Adrenal gland (tissue), 12 donors: ENCODE measurements around the gene MACO1. TPM values are rescaled to one million over a fixed set of nuclear protein-coding genes. Genes with fewer than 3 reads are reported as not detected.
"Not testable (repeated sequence)": the region's sequence is repeated elsewhere in the genome, so short reads cannot be mapped to it uniquely, and the experiment has no call there.

Source experiments
- DNase-seq, 7 donors: peaks; one replicate each; pipeline ENCODE4 v3.0.0-alpha.2; 2019 to 2020
- H3K27ac ChIP-seq, 5 donors: fragments of 200-600 bp; sonication (generic) in 4 of 5; 1 replicate in 3 of 5; 2 replicates in 2 of 5; pipeline versions ENCODE4 v1.5.1 to v1.8.0; 2016 to 2020; ENCODE audit warnings: mild to moderate bottlenecking in 1 of 5
- H3K27me3 ChIP-seq: fragments of 200-600 bp; 2 replicates; pipeline ENCODE4 v1.8.0; 2021
- H3K36me3 ChIP-seq, 2 donors: fragments of 200-600 bp; replicated peaks in 1 of 2; 1 replicate in 1 of 2; 2 replicates in 1 of 2; pipeline versions ENCODE4 v1.5.1 to v1.8.0; 2018 to 2022
- H3K4me1 ChIP-seq, 2 donors: fragments of 200-600 bp; replicated peaks in 1 of 2; 1 replicate in 1 of 2; 2 replicates in 1 of 2; pipeline versions ENCODE4 v1.5.1 to v1.8.0; 2018 to 2021
- H3K4me3 ChIP-seq, 4 donors: fragments of 200-600 bp; sonication (generic) in 3 of 4; one replicate each; pipeline ENCODE4 v1.5.1; 2016 to 2018
- H3K9me3 ChIP-seq, 3 donors: fragments of 200-600 bp; sonication (generic) in 1 of 3; replicated peaks in 1 of 3; 1 replicate in 2 of 3; 2 replicates in 1 of 3; pipeline versions ENCODE4 v1.5.1 to v1.8.0; 2016 to 2021
- CTCF ChIP-seq, 6 experiments: fragments of 450-650 bp in 4 of 6; fragments of 200-600 bp in 2 of 6; sonication (generic) in 1 of 6; IDR thresholded peaks; 1 replicate in 5 of 6; 2 replicates in 1 of 6; pipeline versions ENCODE4 v1.5.1 to v1.8.0; 2016 to 2021; ENCODE audit warnings: antibody characterized with exemption in 6 of 6, mild to moderate bottlenecking in 2 of 6, moderate library complexity in 1 of 6
- POLR2A ChIP-seq, 2 donors: fragments of 450-650 bp; IDR thresholded peaks; one replicate each; pipeline ENCODE4 v1.6.1; 2017; ENCODE audit warnings: antibody characterized with exemption in 2 of 2, mild to moderate bottlenecking in 2 of 2, moderate library complexity in 1 of 2
- WGBS, 4 donors: extraction: QIAGEN DNeasy Blood & Tissue Kit in 2 of 4; methylation state at CpG; one replicate each; pipeline versions ENCODE4 v1.1.5 to v1.1.7; 2013 to 2017; 5-methylcytosine and 5-hydroxymethylcytosine counted together
- intact Hi-C, 2 donors: fragments of 100-400 bp; cut with DNase I; formaldehyde crosslinking; loops; one replicate each; pipeline versions ENCODE4 v1.14.1 to v1.15.0; 2022 to 2023
- polyA plus RNA-seq, 3 donors: library from polyadenylated mRNA; stranded (reverse); fragments of 200-250 nt in 2 of 3; fragments of 350-450 nt in 1 of 3; fragmentation: Illumina TruSeq in 1 of 3; extraction: RNeasy Lipid Tissue Mini Kit (QIAGEN cat#74804) in 1 of 3; gene quantifications; one replicate each; pipeline ENCODE4 v1.2.3, GENCODE V29; 2013 to 2014
- total RNA-seq, 9 donors: library from RNA; depleted of rRNA in 4 of 9; stranded (reverse); fragments of >200 nt in 4 of 9; fragments of 120-200 nt in 1 of 9; fragmentation: NEBNext Ultra II Directional in 1 of 9; extraction: Animal tissue kit (Norgen Biotek cat#: 25700) in 1 of 9; gene quantifications; one replicate each; pipeline versions ENCODE4 v1.1.0 to v1.2.4, GENCODE V29; 2013 to 2023
- donor health status: healthy with polysubstance abuse.
- donor health status: Bipolar disorder and iron deficiency.
- donor health status: DM: yes; HTN: yes; CAD: no.
- donor health status: DM: no; HTN: no; CAD: no.
- donor health status: DM: no; HTN: no; CAD: no.
- donor health status: DM: yes; HTN: yes; CAD: no.

Gene MACO1
- total and polyA plus RNA-seq, 12 donors = 15.1 to 48.4 (median 29.6) TPM

DNA sequence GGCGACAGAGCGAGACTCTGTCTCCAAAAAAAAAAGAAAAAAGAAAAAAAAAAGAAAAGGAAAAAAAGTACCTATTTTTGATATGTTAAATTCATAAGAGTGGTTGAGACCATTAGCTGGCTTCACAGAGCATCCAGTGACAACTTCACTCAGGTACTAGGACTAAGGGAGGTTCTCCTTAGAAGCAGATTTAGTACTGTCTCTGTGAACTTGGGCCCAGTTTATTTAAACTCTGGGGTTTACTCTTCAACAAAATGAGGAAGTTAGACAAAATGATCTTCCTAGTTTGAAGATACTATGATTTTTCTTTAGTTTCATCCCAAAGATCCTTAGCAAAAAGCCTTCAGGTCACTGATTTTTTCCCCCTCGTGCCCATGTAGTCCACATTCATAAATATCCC is 21.2 kb downstream of the MACO1 start:
- 90 to 96% (median 92%) methylated on average over 3 of the region's 3 CpGs for WGBS, 4 donors
- H3K36me3 ChIP-seq = peaks cover 0 to 42% of the 10 kb centered on the region in 2 donors
- TF ChIP-seq POLR2A (IDR thresholded peaks at IDR 0.05) (no peak), CTCF (IDR thresholded peaks at IDR 0.05) (no peak)
- no peak overlapping the region for H3K27ac ChIP-seq
- intact Hi-C loops = no loop called here
- no peak for DNase-seq
- H3K9me3 ChIP-seq = no peaks in the 10 kb centered on the region
- H3K27me3 ChIP-seq = no peaks in the 10 kb centered on the region
- no peaks in the 10 kb centered on the region for H3K4me1 ChIP-seq
- H3K4me3 ChIP-seq = no peak overlapping the region

DNA sequence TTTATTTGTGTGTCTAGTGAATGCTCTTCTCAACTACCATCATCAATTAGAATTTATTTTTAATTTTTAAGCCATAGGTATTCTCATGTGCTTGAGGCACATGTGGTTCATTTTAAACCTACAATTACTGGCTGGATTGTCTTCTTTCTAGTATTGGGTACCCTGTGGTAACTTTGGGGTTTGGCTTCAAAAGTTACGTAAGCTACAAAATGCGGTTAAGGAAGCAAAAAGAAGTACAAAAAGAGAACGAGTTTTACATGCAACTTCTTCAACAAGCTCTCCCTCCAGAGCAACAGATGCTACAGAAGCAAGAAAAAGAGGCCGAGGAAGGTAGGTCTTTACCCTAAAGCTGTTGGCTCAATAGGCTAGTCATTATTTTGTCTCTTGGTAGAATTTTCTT is 25.8 kb downstream of the MACO1 start:
- DNase-seq = no peak
- intact Hi-C loops = no loop called here

DNA sequence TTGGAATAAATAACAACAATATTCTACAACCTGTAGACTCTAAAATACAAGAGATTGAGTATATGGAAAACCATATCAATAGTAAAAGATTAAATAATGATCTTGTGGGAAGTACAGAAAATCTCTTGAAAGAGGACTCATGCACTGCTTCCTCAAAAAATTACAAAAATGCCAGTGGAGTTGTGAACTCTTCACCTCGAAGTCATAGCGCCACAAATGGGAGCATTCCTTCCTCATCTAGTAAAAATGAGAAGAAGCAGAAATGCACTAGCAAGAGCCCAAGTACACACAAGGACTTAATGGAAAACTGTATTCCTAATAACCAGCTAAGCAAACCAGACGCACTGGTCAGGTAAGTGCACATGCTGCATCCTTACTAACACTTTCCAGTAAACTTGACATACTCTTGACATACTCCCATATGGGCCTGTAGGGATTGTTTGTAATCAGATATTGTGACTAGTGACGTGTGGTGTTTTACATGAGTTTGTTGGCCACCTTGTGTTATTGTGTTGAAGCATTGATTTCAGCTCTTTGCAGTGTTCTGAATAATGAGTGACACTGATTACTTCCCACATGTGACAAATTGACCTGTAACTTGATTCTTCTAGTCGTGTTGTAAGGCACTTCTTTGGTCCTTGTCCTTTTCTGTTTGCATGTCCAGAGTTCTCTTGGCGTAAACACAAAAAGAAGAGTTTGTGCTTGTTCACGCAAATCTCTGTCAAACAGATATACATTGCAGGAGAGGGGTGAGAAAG is 28.0 kb downstream of the MACO1 start:
- Histone ChIP-seq H3K9me3 (no peaks in the 10 kb centered on the region), H3K27me3 (no peaks in the 10 kb centered on the region), H3K27ac (no peak overlapping the region), H3K4me3 (no peak overlapping the region), H3K4me1 (peaks cover 4 to 14% of the 10 kb centered on the region in 2 donors), H3K36me3 (peaks cover 0 to 42% of the 10 kb centered on the region in 2 donors)
- DNase-seq = no peak
- TF ChIP-seq CTCF (IDR thresholded peaks at IDR 0.05) = no peak
- TF ChIP-seq POLR2A (IDR thresholded peaks at IDR 0.05) = no peak
- intact Hi-C loops = no loop called here
- 79 to 85% (median 83%) methylated on average over 7 of the region's 7 CpGs for WGBS, 4 donors

More for the DNA sequence above, 25.8 kb downstream of the MACO1 start:
- 80 to 89% (median 81%) methylated on average over 4 of the region's 4 CpGs for WGBS, 4 donors
- Histone ChIP-seq H3K4me1 (no peaks in the 10 kb centered on the region), H3K9me3 (no peaks in the 10 kb centered on the region), H3K4me3 (no peak overlapping the region), H3K27ac (no peak overlapping the region), H3K27me3 (no peaks in the 10 kb centered on the region), H3K36me3 (peaks cover 0 to 42% of the 10 kb centered on the region in 2 donors)
- TF ChIP-seq CTCF (IDR thresholded peaks at IDR 0.05) (no peak), POLR2A (IDR thresholded peaks at IDR 0.05) (no peak)

- intact Hi-C loops = no loop called here
- WGBS, 4 donors = 78 to 86% (median 82%) methylated on average over 3 of the region's 3 CpGs
Measured at GRCh38 chr1:25460020-25460419, 29.3 kb downstream of the MACO1 start.

GRCh38 chr1:25460816-25461215 is 30.1 kb downstream of the MACO1 start:
- WGBS, 4 donors = 69 to 88% (median 81%) methylated on average over 4 of the region's 4 CpGs
- not testable (repeated sequence) for H3K27ac ChIP-seq

More at GRCh38 chr1:25460020-25460419, 29.3 kb downstream of the MACO1 start:
- Histone ChIP-seq H3K36me3 (peaks cover 0 to 37% of the 10 kb centered on the region in 2 donors), H3K27ac (no peak overlapping the region), H3K4me1 (peaks cover 4 to 14% of the 10 kb centered on the region in 2 donors), H3K27me3 (no peaks in the 10 kb centered on the region), H3K4me3 (no peak overlapping the region), H3K9me3 (no peaks in the 10 kb centered on the region)
- no peak for TF ChIP-seq POLR2A (IDR thresholded peaks at IDR 0.05)
- no peak for TF ChIP-seq CTCF (IDR thresholded peaks at IDR 0.05)
- no peak for DNase-seq

More at GRCh38 chr1:25460816-25461215, 30.1 kb downstream of the MACO1 start:
- H3K36me3 ChIP-seq = peaks cover 0 to 29% of the 10 kb centered on the region in 2 donors
- DNase-seq, intact Hi-C loops, H3K9me3 ChIP-seq, H3K27me3 ChIP-seq, H3K4me3 ChIP-seq: not testable (repeated sequence)
- H3K4me1 ChIP-seq = peaks cover 4 to 14% of the 10 kb centered on the region in 2 donors
